Measurements from ENCODE around the gene TRIM51.
"Not testable (repeated sequence)": the region's sequence is repeated elsewhere in the genome, so short reads cannot be mapped to it uniquely, and the experiment has no call there.

The TRIM51 gene, protein sequence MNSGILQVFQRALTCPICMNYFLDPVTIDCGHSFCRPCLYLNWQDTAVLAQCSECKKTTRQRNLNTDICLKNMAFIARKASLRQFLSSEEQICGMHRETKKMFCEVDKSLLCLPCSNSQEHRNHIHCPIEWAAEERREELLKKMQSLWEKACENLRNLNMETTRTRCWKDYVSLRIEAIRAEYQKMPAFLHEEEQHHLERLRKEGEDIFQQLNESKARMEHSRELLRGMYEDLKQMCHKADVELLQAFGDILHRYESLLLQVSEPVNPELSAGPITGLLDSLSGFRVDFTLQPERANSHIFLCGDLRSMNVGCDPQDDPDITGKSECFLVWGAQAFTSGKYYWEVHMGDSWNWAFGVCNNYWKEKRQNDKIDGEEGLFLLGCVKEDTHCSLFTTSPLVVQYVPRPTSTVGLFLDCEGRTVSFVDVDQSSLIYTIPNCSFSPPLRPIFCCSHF

DNA sequence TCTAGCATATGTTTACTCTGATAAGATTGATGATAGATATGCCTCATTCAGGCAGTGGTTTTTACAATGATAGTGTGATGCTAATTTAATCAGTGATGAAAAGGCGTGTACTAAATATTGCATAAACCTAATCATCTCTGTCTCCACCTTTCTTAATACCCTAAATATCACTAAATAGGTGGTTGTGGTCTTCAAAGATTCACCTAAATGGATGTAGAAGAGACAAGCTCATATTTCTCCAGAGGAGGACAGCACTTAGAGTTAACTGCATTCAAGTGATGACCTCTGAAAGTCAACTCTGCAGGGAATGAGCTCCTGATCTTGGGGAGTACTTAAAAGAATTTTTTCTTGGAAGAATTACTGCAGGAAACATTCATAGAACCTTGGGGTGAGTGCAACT, at the start of gene TRIM51:
TSS of gene TRIM51 (plus strand) at position 301 of the 400 bp plus-strand sequence. CDS start 2,132 bp downstream, outside the sequence.
- DNase-seq: not testable (repeated sequence)

DNA sequence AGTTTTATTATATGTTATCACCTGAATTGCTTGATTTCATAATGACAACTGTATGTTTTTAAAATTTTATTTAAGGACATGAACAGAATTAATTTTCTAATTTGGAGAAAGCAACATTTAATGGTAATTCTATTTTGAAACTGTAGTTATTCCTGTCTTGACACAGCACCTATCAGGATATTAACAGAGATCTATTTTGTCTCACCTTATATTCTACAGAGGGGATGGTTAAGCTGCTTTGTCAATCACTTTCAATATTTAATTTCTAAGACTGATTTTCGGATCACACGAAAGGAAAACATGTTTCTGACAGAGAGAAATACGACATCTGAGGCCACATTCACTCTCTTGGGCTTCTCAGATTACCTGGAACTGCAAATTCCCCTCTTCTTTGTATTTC, 44.6 kb upstream of the TRIM51 start, which contains the start of gene OR5D16:
TSS of gene OR5D16 (plus strand) at position 301 of the 400 bp plus-strand sequence. CDS start at position 301, 0 bp downstream.
- no peak for DNase-seq

DNA sequence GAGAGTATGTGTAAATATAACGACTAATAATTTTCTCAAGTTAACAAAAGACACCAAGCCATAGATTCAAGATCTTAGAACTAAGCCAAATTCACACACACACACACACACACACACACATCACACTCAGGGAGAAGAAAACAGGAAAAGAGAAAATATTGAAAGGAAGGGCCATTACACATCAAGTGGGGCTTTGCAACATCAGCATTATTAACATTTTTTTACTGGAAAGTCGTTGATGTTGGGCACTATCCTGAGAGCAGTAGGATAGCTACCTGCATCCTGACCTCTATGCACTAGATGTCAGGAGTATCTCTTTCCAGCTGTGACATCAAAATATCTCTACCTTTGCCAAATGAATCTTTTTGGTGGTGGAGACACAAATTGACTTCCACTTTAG, 35.6 kb upstream of the TRIM51 start:
- no peak for DNase-seq

GRCh38 chr11:55849037-55849436, 34.1 kb upstream of the TRIM51 start:
- no peak for DNase-seq

- no peak for DNase-seq
These were observed 31.0 kb upstream of the TRIM51 start for GRCh38 chr11:55852141-55852540.

GRCh38 chr11:55854704-55855103, 28.4 kb upstream of the TRIM51 start:
- DNase-seq: no peak

DNA sequence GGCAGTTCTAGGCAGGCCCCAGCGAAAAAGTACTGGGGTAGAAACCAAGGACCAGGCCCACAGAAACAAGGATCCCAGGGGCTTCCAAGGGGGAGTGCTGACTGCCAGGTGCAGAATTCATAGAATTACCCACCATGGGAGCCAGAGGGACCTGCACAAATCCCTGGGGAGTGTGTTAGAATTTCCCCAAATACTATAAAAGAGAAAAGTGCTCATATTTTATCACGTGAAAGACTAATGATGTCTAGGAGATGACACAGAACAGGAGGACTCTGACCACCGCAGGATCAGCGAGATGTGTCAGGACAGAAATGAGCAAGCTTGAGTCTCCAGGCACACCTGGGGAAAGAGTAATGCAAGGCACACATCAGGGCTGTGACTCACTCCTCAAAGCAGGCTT, 15.7 kb upstream of the TRIM51 start:
- not testable (repeated sequence) for DNase-seq

DNA sequence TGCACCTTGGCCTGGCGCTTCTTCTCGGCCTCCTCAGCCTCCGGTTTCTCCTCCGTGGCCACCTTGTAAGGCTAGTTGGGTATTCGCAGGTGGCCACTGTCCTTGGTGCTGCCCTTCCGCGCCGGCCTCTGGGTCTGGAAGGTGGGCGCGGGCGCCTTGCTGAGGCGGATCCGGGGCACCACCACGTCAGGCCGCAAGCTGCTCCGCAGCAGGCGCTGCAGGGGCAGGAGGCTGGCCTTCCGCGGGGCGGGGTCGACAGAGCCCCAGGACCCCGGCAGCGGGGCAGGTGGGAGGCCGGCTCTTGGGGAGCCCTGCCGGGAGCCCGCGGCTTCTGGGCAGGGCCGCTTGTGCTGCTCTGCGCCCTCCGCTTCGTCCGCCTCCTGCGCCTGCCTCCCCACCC, 10.4 kb upstream of the TRIM51 start:
- DNase-seq: not testable (repeated sequence)

GRCh38 chr11:55873146-55873545, 10.0 kb upstream of the TRIM51 start:
- not testable (repeated sequence) for DNase-seq

- DNase-seq: not testable (repeated sequence)
These were observed 1.9 kb downstream of the TRIM51 start for GRCh38 chr11:55884995-55885394.

DNA sequence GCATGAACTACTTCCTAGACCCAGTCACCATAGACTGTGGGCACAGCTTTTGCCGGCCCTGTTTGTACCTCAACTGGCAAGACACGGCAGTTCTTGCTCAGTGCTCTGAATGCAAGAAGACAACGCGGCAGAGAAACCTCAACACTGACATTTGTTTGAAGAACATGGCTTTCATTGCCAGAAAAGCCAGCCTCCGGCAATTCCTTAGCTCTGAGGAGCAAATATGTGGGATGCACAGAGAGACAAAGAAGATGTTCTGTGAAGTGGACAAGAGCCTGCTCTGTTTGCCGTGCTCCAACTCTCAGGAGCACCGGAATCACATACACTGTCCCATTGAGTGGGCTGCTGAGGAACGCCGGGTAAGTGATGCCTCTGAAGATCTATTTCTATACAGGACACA, 2.4 kb downstream of the TRIM51 start:
- not testable (repeated sequence) for DNase-seq

DNA sequence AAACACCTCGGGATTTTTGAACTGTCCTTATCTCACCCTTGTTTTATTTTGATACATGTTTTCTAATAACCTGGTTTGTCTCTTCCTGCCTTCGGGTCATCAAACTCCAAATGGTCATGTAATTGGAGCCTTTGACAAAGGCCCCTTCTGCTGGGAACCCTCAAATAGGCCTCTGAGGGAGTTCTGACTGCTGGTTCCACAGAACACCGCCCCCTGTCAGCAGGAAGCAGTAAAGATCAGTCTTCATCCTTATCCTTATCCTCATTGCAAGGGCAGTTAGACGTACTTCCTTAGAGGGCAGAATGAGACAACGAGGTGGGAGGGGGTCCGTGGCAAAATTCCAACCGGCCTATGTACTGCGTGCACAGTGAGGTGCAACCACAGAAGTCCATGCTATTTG, 12.1 kb downstream of the TRIM51 start:
- no peak for DNase-seq

GRCh38 chr11:55902308-55902707, 19.2 kb downstream of the TRIM51 start:
- no peak for DNase-seq

DNA sequence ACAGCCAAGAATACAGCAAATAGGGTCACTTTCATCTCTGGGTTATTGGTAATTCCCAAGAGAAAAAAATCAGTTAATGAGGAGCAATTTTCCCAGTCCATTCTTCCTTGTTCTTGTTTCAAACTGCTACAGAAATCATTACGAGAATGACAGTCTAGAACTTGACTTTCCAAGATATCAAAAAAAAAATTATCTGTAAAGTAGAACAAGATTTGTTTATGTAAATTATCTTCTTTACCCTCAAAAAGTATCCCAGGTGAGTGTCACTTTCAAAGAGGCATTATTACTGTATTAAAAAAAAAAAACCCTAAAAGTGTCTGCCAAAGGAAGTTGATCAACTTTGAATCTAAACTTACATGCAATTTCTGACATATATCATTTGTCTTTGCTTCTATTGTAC, 31.4 kb downstream of the TRIM51 start, which contains the start of gene OR5W2:
TSS of gene OR5W2 (minus strand) at position 101 of the 400 bp plus-strand sequence. CDS start at position 101, 0 bp downstream.
- DNase-seq: no peak

GRCh38 chr11:55920537-55920936, 37.4 kb downstream of the TRIM51 start:
- no peak for DNase-seq

- DNase-seq: no peak
These were observed 53.2 kb downstream of the TRIM51 start, which contains the start of gene OR5I1 for GRCh38 chr11:55936300-55936699. OR5I1 (minus strand) TSS chr11:55936400; CDS start chr11:55936400, 0 bp downstream.
